CD4-positive, alpha-beta T cell (primary cell): Measurements from ENCODE around the gene PDLIM7. TPM values are rescaled to one million over a fixed set of nuclear protein-coding genes. Genes with fewer than 3 reads are reported as not detected.

ENCODE experiments used
- ATAC-seq: fragments of 200-7000 bp; cut with Tn5 transposase; one replicate; pipeline ENCODE4 v1.10.0; 2022; ENCODE audit warnings: mild to moderate bottlenecking; ENCODE audit not compliant: poor library complexity
- CTCF ChIA-PET: fragments of 350-600 bp; sonication (Branson Sonifier 250); formaldehyde crosslinking; loops from one replicate; lab custom pipeline; 2021; ENCODE audit warnings: antibody characterized with exemption, inconsistent platforms; lab: Charles Lee
- POLR2A ChIA-PET: fragments of 350-600 bp; sonication (Branson Sonifier 250); formaldehyde crosslinking; loops from one replicate; lab custom pipeline; 2021; ENCODE audit warnings: antibody characterized with exemption, inconsistent platforms; lab: Charles Lee
- DNase-seq, 14 experiments: peaks; one replicate each; pipeline ENCODE4 v3.0.0-alpha.2; 2013 to 2020; ENCODE audit warnings: mixed read lengths in 2 of 14
- H3K27ac ChIP-seq, 2 donors: one replicate each; pipeline versions ENCODE4 v1.5.1 to v1.7.0; 2013; ENCODE audit warnings: low read length in 2 of 2, low read depth in 1 of 2, mild to moderate bottlenecking in 1 of 2
- H3K27me3 ChIP-seq, 2 experiments: 1 replicate in 1 of 2; 2 replicates in 1 of 2; pipeline versions ENCODE4 v1.6.1 to v1.7.0; 2013; ENCODE audit warnings: low read length in 2 of 2, control low read depth in 1 of 2, mild to moderate bottlenecking in 1 of 2, moderate library complexity in 1 of 2; ENCODE audit not compliant: insufficient read depth in 2 of 2, control insufficient read depth in 1 of 2
- H3K36me3 ChIP-seq: one replicate; pipeline ENCODE4 v1.6.1; 2013; ENCODE audit warnings: low read length, control low read depth; ENCODE audit not compliant: insufficient read depth
- H3K4me1 ChIP-seq: one replicate; pipeline ENCODE4 v1.6.1; 2013; ENCODE audit warnings: low read length, control low read depth; ENCODE audit not compliant: insufficient read depth
- H3K4me3 ChIP-seq: one replicate; pipeline ENCODE4 v1.5.1; 2013; ENCODE audit warnings: mild to moderate bottlenecking, low read length, moderate library complexity
- H3K9me3 ChIP-seq, 2 experiments: 1 replicate in 1 of 2; 2 replicates in 1 of 2; pipeline versions ENCODE4 v1.6.1 to v1.7.0; 2013; ENCODE audit warnings: low read length in 2 of 2, mild to moderate bottlenecking in 2 of 2, control low read depth in 1 of 2, moderate library complexity in 1 of 2; ENCODE audit not compliant: control insufficient read depth in 1 of 2, insufficient read depth in 1 of 2
- H3K27ac Mint-ChIP-seq: one replicate; pipeline ENCODE4 v1.8.0; 2020; ENCODE audit warnings: mixed read lengths
- H3K27me3 Mint-ChIP-seq: one replicate; pipeline ENCODE4 v1.8.0; 2021; ENCODE audit warnings: mixed read lengths
- H3K36me3 Mint-ChIP-seq: one replicate; pipeline ENCODE4 v1.8.0; 2021; ENCODE audit warnings: low read depth, mixed read lengths
- H3K4me1 Mint-ChIP-seq: one replicate; pipeline ENCODE4 v1.8.0; 2021; ENCODE audit warnings: low read depth, mixed read lengths
- H3K4me3 Mint-ChIP-seq: one replicate; pipeline ENCODE4 v1.8.0; 2020; ENCODE audit warnings: mild to moderate bottlenecking, mixed read lengths
- H3K9me3 Mint-ChIP-seq: one replicate; pipeline ENCODE4 v1.8.0; 2020; ENCODE audit warnings: mixed read lengths
- CTCF ChIP-seq: fragments of 200-600 bp; IDR thresholded peaks from one replicate; pipeline ENCODE4 v1.8.0; 2022; ENCODE audit warnings: antibody characterized with exemption, mild to moderate bottlenecking
- intact Hi-C, 2 experiments: fragments of 100-400 bp; cut with DNase I in 1 of 2; cut with micrococcal nuclease in 1 of 2; formaldehyde crosslinking; loops; one replicate each; pipeline versions ENCODE4 v1.15.1 to v1.9.0; 2023 to 2025; cut with DNase I, micrococcal nuclease
- total RNA-seq, 174 experiments: library from RNA in 2 of 174; stranded (reverse) in 2 of 174; gene quantifications; one replicate each; pipeline ENCODE4 v1.2.3 and lab custom pipeline; 2021 to 2026

The PDLIM7 gene
- total RNA-seq, 2 experiments from 2014 or later: 5.2 to 6.0 TPM

- H3K27ac ChIP-seq: no peak overlapping the region
- H3K36me3 ChIP-seq: peaks cover 21% of the 10 kb centered on the region
- intact Hi-C loops: no loop called here
- H3K27ac Mint-ChIP-seq: peak overlapping the region; percentile 10
- peak in 2 of 14 experiments; percentile 48 to 62 for DNase-seq
- peaks cover 32% of the 10 kb centered on the region for H3K4me1 Mint-ChIP-seq
- no peaks in the 10 kb centered on the region for H3K9me3 ChIP-seq
- ChIA-PET CTCF (interaction anchor here (0.5 to 1.7 kb wide), 4 partner anchors 10 to 229 kb away, joined by 3 to 4 read pairs (median 3); no protein-coding TSS in a partner anchor), POLR2A (interaction anchor here (0.6 kb wide), 1 partner anchor 884 kb away, joined by 3 read pairs; no protein-coding TSS in a partner anchor)
- peaks cover 42% of the 10 kb centered on the region for H3K36me3 Mint-ChIP-seq
- no peak for ATAC-seq
- H3K9me3 Mint-ChIP-seq: no peaks in the 10 kb centered on the region
- no peaks in the 10 kb centered on the region for H3K27me3 Mint-ChIP-seq
- H3K4me3 Mint-ChIP-seq: no peak overlapping the region
- TF ChIP-seq CTCF: no peak
- H3K27me3 ChIP-seq: no peaks in the 10 kb centered on the region
- no peak overlapping the region for H3K4me3 ChIP-seq
- H3K4me1 ChIP-seq: peaks cover 3% of the 10 kb centered on the region
These were observed 48.3 kb upstream of the PDLIM7 start for GRCh38 chr5:177545487-177546257.

- H3K4me3 ChIP-seq: no peak overlapping the region
- no peak for TF ChIP-seq CTCF
- Mint-ChIP-seq H3K27ac (no peak overlapping the region), H3K36me3 (peaks cover 51% of the 10 kb centered on the region), H3K4me3 (no peak overlapping the region), H3K9me3 (no peaks in the 10 kb centered on the region), H3K4me1 (peaks cover 25% of the 10 kb centered on the region), H3K27me3 (no peaks in the 10 kb centered on the region)
- no peak for DNase-seq
- peaks cover 36% of the 10 kb centered on the region for H3K36me3 ChIP-seq
- no peak overlapping the region for H3K27ac ChIP-seq
- peaks cover 3% of the 10 kb centered on the region for H3K4me1 ChIP-seq
- ChIA-PET CTCF (no interaction called here), POLR2A (no interaction called here)
- intact Hi-C loops: no loop called here
- no peak for ATAC-seq
- no peaks in the 10 kb centered on the region for H3K27me3 ChIP-seq
- H3K9me3 ChIP-seq: no peaks in the 10 kb centered on the region
These were observed 45.5 kb upstream of the PDLIM7 start for GRCh38 chr5:177542816-177543465.

GRCh38 chr5:177540438-177540837 lies 43.0 kb upstream of the PDLIM7 start:
- TF ChIP-seq CTCF: no peak
- DNase-seq: no peak
- CTCF ChIA-PET: no interaction called here

More at GRCh38 chr5:177540438-177540837, 43.0 kb upstream of the PDLIM7 start:
- no peaks in the 10 kb centered on the region for H3K9me3 Mint-ChIP-seq
- no peaks in the 10 kb centered on the region for H3K4me1 ChIP-seq
- intact Hi-C loops: no loop called here
- POLR2A ChIA-PET: no interaction called here
- no peak overlapping the region for H3K27ac Mint-ChIP-seq
- peaks cover 13% of the 10 kb centered on the region for H3K4me1 Mint-ChIP-seq
- H3K36me3 Mint-ChIP-seq: peaks cover 58% of the 10 kb centered on the region
- H3K27ac ChIP-seq: no peak overlapping the region
- H3K9me3 ChIP-seq: no peaks in the 10 kb centered on the region
- H3K27me3 ChIP-seq: no peaks in the 10 kb centered on the region
- no peaks in the 10 kb centered on the region for H3K27me3 Mint-ChIP-seq
- H3K4me3 Mint-ChIP-seq: no peak overlapping the region
- peaks cover 51% of the 10 kb centered on the region for H3K36me3 ChIP-seq
- no peak for ATAC-seq
- H3K4me3 ChIP-seq: no peak overlapping the region
